Urinary bladder (tissue), 4 donors: ENCODE data around the gene C2CD2L. TPM values are rescaled to one million over a fixed set of nuclear protein-coding genes. Genes with fewer than 3 reads are reported as not detected.
"Not testable (repeated sequence)": the region's sequence is repeated elsewhere in the genome, so short reads cannot be mapped to it uniquely, and the experiment has no call there.

Experiments
- DNase-seq: peaks from one replicate; pipeline ENCODE4 v3.0.0-alpha.2; 2015; ENCODE audit errors: extremely low spot score
- H3K27ac ChIP-seq: one replicate; pipeline ENCODE4 v1.5.1; 2013; ENCODE audit warnings: low read depth, mild to moderate bottlenecking, moderate library complexity
- H3K36me3 ChIP-seq: one replicate; pipeline ENCODE4 v1.6.1; 2013; ENCODE audit warnings: mild to moderate bottlenecking, moderate library complexity; ENCODE audit not compliant: insufficient read depth
- H3K4me1 ChIP-seq: one replicate; pipeline ENCODE4 v1.6.1; 2013; ENCODE audit warnings: mild to moderate bottlenecking, moderate library complexity; ENCODE audit not compliant: insufficient read depth
- H3K4me3 ChIP-seq: one replicate; pipeline ENCODE4 v1.5.1; 2013; ENCODE audit warnings: low read depth, low read length
- WGBS: extraction: QIAGEN DNeasy Blood & Tissue Kit; methylation state at CpG from one replicate; pipeline ENCODE4 v1.1.7; 2013; 5-methylcytosine and 5-hydroxymethylcytosine counted together
- polyA plus RNA-seq: library from polyadenylated mRNA; stranded (reverse); fragments of 200-250 nt; gene quantifications from one replicate; pipeline ENCODE4 v1.2.3, GENCODE V29; 2013
- total RNA-seq: library from RNA; depleted of rRNA; stranded (reverse); fragments of >200 nt; gene quantifications from one replicate; pipeline ENCODE4 v1.2.3, GENCODE V29; 2014
- donor health status: healthy with polysubstance abuse.
- donor health status: healthy.

The C2CD2L gene
- 3.4 TPM for total RNA-seq
- 9.8 TPM for polyA plus RNA-seq

DNA sequence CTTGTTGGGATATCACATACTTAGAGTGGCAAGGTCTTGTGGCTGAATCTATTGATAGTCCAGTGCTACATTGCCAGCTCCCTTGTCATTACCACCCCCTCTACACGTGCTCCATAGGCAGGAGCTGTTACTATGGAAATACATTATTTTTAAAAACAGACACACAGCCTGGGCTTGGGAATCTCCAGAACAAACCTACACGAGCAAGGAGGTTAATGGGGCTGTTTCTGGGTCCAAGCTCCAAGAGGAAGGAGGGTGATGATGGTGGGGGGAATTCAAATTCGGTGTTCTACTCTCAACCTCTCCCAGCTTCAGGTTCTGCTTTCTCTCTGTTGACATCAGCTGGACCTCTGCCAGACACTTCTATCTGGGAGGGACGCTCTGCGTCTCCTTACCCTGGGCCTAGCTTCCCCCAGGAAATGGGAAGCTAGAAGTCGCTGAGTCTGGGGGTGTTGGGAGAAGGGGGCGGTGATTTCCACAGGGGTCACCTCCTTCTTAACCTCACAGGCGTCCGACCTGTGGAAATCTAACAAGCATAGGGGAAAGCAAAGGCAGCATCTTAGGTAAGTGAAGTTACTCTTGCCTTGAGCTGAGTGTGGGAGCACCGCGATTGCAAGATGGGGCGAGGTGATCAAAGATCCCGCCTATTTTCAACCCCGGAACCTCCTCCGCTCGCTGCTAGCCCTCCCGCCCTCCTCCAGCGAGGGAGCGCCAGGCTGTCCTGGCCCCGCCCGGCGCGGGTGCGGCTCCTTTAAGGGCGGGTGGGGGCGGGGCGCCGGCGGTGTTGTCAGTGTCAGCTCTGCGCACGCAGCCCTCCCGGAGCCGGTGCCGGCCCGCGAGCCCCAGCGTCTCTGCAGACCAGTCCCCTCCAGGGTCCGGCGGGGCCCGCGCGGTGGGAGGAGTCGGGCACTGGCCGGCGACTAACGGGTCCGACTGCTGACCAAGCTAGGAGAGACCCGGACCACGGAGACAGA is at the start of gene C2CD2L:
TSS of gene C2CD2L (plus strand) at position 781 of the 974 bp plus-strand sequence. CDS start 398 bp downstream, outside the sequence.
- peak; percentile 63 for DNase-seq
- Histone ChIP-seq H3K36me3 (peaks cover 3% of the 10 kb centered on the region), H3K4me1 (peaks cover 1% of the 10 kb centered on the region), H3K27ac (peak within 1 kb of the TSS; percentile 70), H3K4me3 (peak within 1 kb of the TSS; percentile 96)
- WGBS = under 1% methylated on average over 49 of the region's 49 CpGs

DNA sequence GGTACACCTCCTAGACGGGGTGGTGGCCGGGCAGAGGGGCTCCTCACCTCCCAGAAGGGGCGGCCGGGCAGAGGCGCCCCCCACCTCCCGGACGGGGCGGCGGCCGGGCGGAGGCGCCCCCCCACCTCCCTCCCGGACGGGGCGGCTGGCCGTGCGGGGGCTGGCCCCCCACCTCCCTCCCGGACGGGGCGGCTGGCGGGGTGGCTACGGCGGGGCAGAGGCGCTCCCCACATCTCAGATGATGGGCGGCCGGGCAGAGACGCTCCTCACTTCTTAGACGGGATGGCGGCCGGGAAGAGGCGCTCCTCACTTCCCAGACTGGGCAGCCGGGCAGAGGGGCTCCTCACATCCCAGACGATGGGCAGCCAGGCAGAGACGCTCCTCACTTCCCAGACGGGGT is 48.0 kb upstream of the C2CD2L start:
- DNase-seq, H3K27ac ChIP-seq, H3K4me3 ChIP-seq, H3K4me1 ChIP-seq, H3K36me3 ChIP-seq: not testable (repeated sequence)
- WGBS = 87% methylated on average over 27 of the region's 35 CpGs

- no peak for DNase-seq
- Histone ChIP-seq H3K36me3 (no peaks in the 10 kb centered on the region), H3K4me1 (no peaks in the 10 kb centered on the region), H3K4me3 (no peak overlapping the region), H3K27ac (no peak overlapping the region)
- WGBS = 97% methylated on average over 3 of the region's 3 CpGs
Observed at GRCh38 chr11:119061256-119061655, 45.9 kb upstream of the C2CD2L start.

DNA sequence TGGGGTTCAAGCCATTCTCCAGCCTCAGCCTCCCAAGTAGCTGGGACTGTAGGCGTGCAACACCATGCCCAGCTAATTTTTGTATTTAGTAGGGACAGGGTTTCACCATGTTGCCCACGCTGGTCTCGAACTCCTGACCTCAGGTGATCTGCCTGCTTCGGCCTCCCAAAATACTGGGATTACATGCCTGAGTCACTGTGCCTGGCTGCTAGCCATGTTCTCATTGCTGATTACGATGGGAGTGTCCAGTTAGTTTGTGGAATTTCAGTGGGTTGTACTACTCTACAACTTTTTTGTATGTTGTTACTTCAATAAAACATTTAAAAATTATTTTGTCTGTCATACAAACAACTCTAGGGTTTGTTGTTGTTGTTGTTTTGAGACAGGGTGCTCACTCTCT is 44.4 kb upstream of the C2CD2L start:
- no peak for DNase-seq
- no peaks in the 10 kb centered on the region for H3K4me1 ChIP-seq
- WGBS = 54% methylated on average over 5 of the region's 5 CpGs
- H3K27ac ChIP-seq = no peak overlapping the region
- H3K4me3 ChIP-seq = no peak overlapping the region
- no peaks in the 10 kb centered on the region for H3K36me3 ChIP-seq

DNA sequence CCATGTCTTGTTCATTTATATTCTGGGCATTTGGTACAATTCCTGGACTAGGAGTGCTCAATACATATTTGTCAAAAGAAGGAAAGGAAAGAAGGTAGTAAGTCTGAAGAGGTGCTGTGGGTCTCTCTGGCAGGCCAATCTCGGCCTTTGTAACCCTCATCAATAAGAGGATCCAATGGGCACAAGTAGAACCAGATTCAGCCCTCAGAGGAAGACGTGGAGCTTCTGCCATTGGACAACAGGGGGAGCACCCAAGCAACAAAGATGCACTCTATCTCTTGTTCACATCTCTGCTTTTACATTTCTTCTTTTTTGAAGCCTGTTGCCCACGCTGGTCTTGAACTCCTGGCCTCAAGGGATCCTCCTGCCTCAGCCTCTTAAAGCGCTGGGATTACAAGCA is 41.8 kb upstream of the C2CD2L start:
- H3K27ac ChIP-seq = no peak overlapping the region
- H3K4me3 ChIP-seq = no peak overlapping the region
- 58% methylated on average over 4 of the region's 4 CpGs for WGBS
- H3K4me1 ChIP-seq = no peaks in the 10 kb centered on the region
- DNase-seq = no peak
- no peaks in the 10 kb centered on the region for H3K36me3 ChIP-seq

GRCh38 chr11:119067371-119068222 is 39.5 kb upstream of the C2CD2L start, which contains the start of gene VPS11:
Gene VPS11 (plus strand): TSS chr11:119067818. CDS start chr11:119067824, 6 bp downstream.
- Histone ChIP-seq H3K4me1 (no peaks in the 10 kb centered on the region), H3K36me3 (peaks cover 3% of the 10 kb centered on the region)
- WGBS = under 1% methylated on average over 49 of the region's 49 CpGs

DNA sequence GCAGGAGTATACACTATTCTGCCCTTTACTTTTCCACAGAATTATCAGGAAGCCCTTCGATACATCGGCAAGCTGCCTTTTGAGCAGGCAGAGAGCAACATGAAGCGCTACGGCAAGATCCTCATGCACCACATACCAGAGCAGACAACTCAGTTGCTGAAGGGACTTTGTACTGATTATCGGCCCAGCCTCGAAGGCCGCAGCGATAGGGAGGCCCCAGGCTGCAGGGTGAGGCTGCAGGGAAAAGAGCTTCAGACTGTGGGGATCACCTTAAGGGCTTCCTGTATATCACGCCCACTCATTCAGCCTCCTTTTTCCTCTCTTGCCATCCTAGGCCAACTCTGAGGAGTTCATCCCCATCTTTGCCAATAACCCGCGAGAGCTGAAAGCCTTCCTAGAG is 29.3 kb upstream of the C2CD2L start:
- WGBS = 96% methylated on average over 11 of the region's 11 CpGs
- H3K4me1 ChIP-seq = no peaks in the 10 kb centered on the region
- H3K27ac ChIP-seq = no peak overlapping the region
- no peak for DNase-seq
- H3K4me3 ChIP-seq = no peak overlapping the region
- peaks cover 12% of the 10 kb centered on the region for H3K36me3 ChIP-seq

More at GRCh38 chr11:119067371-119068222, 39.5 kb upstream of the C2CD2L start, which contains the start of gene VPS11:
- Histone ChIP-seq H3K27ac (peak within 1 kb of the TSS; percentile 78), H3K4me3 (peak within 1 kb of the TSS; percentile 71)
- DNase-seq = peak; percentile 87

DNA sequence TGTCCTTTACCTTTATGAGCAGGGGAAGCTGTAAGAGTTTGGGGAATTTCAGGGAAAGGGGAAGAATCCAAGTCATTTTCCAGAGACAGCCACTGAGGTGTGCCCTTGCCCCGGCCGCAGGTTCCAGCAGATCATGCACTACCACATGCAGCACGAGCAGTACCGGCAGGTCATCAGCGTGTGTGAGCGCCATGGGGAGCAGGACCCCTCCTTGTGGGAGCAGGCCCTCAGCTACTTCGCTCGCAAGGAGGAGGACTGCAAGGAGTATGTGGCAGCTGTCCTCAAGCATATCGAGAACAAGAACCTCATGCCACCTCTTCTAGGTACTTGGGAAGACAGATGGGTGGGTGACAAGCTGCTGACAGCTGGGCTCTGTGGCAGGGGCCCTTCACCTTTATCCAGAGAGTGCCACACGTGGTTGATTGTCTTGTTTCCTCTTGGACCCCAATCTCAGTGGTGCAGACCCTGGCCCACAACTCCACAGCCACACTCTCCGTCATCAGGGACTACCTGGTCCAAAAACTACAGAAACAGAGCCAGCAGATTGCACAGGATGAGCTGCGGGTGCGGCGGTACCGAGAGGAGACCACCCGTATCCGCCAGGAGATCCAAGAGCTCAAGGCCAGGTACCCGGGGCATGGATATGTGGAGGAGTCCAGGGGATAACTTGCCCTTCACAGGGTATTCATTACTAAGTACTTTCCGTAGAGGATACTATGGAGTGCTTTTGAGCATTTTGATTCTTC is 28.3 kb upstream of the C2CD2L start:
- WGBS = 93% methylated on average over 19 of the region's 19 CpGs
- DNase-seq = no peak
- Histone ChIP-seq H3K36me3 (peaks cover 12% of the 10 kb centered on the region), H3K27ac (no peak overlapping the region), H3K4me1 (no peaks in the 10 kb centered on the region), H3K4me3 (no peak overlapping the region)

GRCh38 chr11:119081682-119082260 is 25.4 kb upstream of the C2CD2L start:
- DNase-seq = no peak
- no peak overlapping the region for H3K27ac ChIP-seq
- WGBS = 73% methylated on average over 7 of the region's 7 CpGs
- no peaks in the 10 kb centered on the region for H3K4me1 ChIP-seq
- H3K36me3 ChIP-seq = peaks cover 12% of the 10 kb centered on the region
- H3K4me3 ChIP-seq = no peak overlapping the region

DNA sequence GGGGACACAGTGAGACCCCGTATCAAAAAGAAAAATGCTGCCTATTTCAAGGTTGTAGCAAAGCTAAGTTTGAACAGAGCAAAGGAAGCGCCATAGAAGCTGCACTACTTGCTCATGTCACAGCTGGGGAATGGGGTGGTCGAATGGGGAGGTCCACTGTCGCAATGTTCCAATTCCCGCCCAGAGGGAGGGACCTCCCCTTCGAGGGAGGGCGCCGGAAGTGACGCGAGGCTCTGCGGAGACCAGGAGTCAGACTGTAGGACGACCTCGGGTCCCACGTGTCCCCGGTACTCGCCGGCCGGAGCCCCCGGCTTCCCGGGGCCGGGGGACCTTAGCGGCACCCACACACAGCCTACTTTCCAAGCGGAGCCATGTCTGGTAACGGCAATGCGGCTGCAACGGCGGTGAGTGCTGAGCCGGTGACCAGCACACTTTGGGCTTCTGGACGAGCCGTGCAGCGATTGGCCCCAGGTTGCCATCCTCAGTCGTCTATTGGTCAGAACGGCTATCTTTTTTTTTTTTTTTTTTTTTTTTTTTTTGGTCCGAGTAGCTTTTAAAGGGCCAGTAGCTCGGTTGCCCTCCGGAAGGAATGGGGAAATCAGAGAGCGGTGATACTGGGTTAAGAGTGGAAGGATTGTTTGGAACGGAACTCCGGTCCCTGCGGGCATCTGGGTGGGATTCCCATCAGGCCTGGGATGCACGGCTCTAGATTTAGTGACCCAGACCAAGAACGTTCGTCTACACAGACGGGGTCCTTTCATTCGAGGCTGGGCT is 22.3 kb upstream of the C2CD2L start, which contains the start of gene HMBS:
TSS of gene HMBS (plus strand) at position 219 of the 774 bp plus-strand sequence. CDS start at position 372, 153 bp downstream.
- Histone ChIP-seq H3K36me3 (no peaks in the 10 kb centered on the region), H3K27ac (peak within 1 kb of the TSS; percentile 77), H3K4me1 (no peaks in the 10 kb centered on the region), H3K4me3 (peak within 1 kb of the TSS; percentile 53)
- WGBS = under 1% methylated on average over 45 of the region's 45 CpGs
- DNase-seq = peak; percentile 84

DNA sequence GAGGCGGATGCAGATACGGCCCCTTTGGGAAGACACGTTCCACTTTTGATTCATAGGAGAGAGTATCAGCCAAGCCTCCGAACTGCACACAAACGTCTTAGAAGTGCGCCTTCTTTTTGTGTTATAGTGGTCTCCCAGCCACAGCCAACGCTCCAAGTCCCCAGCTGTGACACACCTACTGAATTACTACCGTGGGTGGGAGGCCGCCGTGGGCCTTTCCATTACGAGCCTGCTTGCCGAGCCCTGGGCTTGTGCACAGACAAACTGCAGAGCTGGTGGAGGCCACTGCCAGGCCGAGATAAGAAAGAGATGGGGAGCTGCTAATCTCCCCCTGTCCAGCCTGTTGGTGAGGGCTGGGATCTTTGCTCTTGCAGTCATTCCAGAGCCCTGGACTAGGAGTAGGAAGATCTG is 21.7 kb upstream of the C2CD2L start:
- Histone ChIP-seq H3K27ac (peak overlapping the region; percentile 51), H3K4me1 (no peaks in the 10 kb centered on the region), H3K36me3 (no peaks in the 10 kb centered on the region), H3K4me3 (peak overlapping the region; percentile 53)
- DNase-seq = no peak
- WGBS = under 1% methylated on average over 13 of the region's 13 CpGs

DNA sequence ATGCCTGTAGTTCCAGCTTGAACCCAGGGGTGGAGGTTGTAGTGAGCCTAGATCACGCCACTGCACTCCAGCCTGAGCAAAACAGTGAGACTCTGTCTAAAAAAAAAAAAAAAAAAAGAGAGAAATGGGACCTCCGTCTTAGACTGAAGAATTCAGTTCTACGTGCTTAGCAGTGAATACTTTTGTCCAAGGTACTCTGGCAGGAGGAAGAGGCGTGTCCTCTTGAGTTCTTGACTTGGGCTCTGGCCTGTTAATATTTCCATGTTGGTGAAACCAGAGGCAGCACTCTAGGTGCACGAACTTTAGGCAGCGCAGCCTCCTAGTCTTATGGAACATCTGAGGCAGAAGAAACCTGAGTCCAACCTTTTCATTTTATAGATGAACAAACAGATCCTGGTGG is 20.0 kb upstream of the C2CD2L start:
- H3K4me1 ChIP-seq = no peaks in the 10 kb centered on the region
- H3K27ac ChIP-seq = no peak overlapping the region
- H3K4me3 ChIP-seq = no peak overlapping the region
- no peak for DNase-seq
- no peaks in the 10 kb centered on the region for H3K36me3 ChIP-seq
- 92% methylated on average over 6 of the region's 6 CpGs for WGBS
